HG03469 (cell line): ENCODE data around the gene DOCK2.
"Not testable (repeated sequence)": the region's sequence is repeated elsewhere in the genome, so short reads cannot be mapped to it uniquely, and the experiment has no call there.

ENCODE experiments used
- ATAC-seq: cut with Tn5 transposase; IDR thresholded peaks from one replicate; pipeline ENCODE4 v1.9.1; 2021; ENCODE audit warnings: mild to moderate bottlenecking, moderate library complexity, moderate number of reproducible peaks; ENCODE audit not compliant: unreplicated experiment

The DOCK2 gene

DNA sequence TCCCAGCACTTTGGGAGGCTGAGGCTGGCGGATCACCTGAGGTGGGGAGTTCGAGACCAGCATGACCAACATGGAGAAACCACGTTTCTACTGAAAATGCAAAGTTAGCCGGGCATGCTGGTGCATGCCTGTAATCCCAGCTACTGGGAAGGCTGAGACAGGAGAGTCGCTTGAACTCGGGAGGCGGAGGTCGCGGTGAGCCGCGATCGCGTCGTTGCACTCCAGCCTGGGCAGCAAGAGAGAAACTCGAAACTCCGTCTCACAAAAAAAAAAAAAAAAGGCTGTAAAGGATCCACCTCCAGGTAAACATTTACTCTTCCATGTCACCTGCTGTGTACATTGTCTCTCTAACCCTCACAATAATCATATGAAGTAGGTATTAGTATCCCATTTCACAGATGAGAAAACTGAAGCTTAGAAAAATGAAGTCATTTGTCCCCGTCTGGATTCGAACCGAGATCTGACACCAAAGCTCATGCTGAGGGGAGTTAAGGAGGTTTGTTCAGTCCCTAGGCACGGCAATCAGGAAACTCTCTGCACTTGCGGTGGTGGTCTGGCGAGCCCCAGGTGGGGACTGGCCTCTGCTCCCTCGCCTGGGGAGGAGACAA, 494 bp upstream of the DOCK2 start:
- no peak for ATAC-seq

DNA sequence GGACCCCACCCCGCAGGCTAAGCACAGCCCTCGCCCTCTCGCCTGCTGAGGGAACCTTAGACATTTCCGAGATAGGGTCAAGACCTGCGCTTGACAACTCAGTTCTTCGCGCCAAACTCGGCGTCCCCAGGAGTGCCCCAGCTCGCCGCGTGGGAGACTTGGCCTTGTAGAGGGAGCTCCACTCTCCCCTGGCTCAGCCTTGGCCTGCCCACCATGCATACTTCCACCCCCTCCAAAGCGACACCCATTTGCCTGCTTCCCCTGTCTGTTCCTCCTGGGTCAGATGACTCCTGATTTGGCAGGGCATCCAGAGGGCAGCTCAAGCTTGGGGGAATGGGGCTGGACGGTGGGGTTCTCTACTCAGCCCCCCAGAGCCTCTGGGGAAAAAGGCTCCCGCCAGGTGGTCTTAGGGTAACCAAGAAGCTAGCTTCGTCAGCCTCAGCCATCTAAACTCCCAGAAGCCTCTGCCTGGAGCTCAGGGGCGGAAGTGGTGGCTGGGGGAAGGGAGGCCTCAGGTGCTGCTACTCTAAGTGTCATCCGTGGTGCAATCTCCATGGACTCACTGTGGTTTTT, 560 bp downstream of the DOCK2 start:
- ATAC-seq = peak; percentile 57

DNA sequence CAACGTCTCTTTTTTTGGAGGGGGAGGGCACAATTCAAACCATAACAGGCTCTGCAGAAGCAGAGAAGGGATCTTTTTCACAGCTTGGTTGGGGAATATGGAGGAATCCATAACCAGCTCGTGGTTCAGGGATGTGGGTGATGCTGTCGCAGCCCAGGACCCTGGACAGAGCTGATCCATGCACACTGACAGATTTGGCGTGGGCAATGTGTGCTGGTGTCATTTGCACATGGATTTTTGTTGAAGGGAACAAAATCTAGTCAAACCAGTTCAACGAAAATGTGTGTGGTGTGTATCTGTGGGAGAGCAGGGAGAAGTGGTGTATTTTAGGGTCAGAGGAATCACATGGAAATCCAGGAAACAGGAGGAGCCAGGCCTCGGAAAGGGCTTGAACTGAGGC, 4.2 kb downstream of the DOCK2 start:
- ATAC-seq = no peak

DNA sequence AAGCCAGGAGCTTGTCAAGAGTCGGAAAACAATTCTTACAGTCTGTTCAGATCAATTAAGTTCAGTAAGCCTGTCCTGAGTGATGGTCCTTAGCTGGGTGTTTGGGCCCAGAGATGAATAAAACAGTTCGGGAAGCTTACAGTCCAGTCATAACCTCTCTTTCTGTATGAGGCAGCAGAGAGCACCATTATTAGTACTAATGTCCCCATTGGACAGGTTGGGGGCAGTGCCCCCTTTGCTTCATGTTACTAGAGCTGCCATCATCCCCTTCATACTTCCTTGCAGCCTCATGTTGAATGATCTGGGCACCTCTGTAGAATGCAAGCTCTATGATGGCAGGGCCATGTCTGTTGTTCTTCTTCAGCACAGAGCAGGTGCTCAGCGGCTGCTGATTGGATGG, 9.8 kb downstream of the DOCK2 start:
- no peak for ATAC-seq

DNA sequence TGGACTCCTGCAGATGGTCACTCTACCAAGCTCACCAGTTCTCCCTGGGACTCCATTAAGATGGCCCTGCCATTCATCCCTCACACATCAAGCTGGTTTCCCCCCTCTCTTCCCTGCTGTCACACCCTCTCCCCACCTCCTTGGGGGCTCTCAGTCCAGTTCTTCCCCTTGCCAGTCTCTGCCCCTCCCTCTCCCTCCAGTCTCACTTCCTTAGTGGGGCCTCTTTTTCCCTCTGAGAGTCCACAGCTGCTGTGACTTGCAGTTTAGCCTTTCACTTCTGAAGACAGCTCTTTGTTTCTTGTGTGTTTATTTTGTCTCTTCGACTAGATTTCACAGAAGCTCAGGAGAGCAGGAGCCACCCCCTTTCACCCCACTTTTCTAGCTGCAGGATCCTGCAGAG, 10.5 kb downstream of the DOCK2 start:
- peak; percentile 22 for ATAC-seq

DNA sequence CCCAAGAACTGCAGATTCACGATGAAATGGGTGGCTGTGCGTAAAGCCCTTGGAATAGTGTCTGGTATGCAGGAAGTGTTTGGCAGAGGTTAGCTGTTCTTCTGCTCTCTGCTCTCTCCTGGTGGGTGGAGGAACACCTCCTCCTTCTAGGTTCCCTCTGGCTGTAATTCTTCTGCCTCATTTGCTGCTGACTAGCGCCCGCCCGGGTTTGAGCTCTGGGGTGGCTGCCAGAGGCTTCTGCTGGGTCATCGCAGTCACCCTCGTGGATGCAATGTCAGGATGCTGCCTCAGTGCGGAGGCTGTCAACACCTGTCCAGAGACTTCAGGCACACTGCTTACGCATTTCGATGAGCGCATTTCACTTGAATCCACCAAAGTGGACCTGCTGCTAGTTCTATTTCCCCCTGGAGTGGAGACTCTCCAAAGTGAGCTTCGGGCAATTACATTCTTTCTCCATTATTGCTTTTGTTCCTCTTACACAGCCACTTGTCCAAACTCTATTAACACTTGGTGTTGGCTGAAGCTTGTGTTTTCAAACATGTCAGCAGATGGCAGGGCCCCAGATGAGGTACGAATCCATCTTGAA, 11.7 kb downstream of the DOCK2 start:
- ATAC-seq = no peak

DNA sequence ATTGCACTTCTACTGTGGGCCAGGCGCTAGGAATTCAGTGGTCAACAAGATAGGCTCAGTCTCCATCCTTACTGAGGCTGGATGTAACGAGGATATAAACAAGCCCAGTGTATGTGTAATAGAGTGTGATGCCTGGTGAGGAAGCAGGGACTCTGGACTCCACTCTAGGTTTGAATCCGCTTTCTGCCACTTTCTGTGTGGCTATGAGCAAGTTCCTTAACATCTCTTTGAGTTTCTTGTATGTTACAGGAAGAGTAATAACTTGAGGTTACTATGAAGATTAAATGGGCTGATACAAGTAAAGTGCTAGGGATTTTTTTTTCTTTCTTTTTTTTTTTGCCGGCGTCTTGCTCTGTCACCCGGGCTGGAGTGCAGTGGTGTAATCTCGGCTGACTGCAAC, 12.4 kb downstream of the DOCK2 start:
- ATAC-seq = no peak

DNA sequence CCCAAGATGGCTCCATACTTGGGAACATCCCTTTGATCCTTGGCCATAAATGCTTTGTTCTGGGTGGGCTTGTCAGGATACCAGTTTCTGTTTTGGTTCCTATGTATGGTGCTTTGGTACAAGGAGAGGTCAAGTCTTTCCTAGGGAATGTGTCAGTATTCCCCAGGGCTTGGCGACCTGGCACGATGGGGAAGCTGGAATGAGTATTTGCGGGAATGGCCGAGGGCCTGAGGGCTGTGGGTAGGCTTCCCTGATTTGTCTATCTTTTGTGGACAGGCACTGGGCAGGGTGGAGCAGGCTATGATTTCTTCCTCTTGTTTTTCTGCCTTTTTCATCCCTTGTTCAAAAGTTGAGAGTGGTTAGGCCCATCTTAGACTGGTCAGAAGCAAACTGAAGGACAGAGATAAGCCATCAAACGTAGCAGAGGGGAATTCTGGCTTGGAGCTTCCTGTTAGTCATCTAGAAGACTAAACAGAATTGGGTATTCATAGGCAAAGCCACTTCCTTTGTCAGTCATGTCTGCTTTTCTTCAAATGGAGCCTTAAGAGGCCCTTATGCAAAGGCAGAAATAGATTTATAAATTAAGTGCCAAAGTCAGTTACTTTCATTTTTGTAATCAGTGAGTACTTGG, 13.7 kb downstream of the DOCK2 start:
- ATAC-seq = peak; percentile 46

DNA sequence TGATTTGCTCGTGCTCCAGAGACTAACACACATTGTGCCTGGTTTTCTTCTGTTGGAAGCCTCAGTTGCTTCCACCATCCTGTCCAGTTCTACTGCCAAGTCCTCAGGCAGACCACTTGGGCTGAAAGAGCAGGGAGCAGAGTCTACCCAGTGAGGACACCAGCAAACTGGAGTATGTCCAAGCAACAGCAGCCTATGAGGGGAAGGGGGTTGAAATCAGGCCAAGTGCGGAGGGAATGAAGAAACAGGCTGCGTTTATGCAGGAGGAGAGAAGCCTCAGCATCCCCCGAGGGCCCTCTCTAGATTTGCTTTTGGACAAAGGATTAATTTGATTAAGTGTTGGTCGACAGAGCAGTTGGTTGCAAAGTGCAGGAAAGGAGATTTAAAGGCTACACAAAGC, 14.5 kb downstream of the DOCK2 start:
- ATAC-seq = no peak

DNA sequence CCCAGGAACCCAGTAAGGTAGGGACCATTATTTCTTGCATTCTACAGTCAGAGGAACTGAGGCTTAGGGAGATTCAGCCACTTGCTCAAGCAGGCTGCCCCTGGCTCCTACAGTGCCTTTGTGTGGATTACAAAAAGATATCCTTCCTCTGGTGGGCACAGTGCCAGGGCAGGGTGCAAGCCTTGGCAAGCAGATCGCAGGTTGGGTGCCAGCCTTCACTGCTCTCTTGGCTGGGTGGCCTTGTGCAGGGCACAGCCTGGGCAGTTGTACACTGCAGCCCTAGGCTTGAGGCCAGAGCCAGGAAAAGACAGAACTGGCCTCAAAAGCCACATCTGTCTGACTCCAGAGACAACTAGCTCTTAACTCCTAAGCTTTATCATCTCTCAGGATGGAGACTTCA, 15.0 kb downstream of the DOCK2 start:
- ATAC-seq = no peak

DNA sequence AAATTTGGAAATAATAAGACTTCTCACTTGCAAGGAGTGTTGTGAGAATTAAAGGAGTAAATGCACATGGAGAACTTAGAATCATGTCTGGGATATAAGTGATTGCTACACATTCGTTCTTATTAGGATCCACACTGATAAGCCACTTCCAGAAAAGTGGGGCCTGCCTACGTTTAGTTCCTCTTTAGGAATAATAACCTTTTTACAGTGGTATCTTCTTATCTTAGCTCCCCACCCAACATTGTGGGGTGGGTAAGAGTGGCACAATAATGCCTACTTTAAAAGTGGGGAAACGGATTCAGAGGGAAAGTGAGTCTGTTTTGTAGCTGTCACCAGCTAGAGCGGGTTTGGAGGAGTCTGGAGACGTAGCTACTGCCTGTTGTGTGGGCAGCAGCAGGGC, 16.0 kb downstream of the DOCK2 start:
- ATAC-seq = no peak

DNA sequence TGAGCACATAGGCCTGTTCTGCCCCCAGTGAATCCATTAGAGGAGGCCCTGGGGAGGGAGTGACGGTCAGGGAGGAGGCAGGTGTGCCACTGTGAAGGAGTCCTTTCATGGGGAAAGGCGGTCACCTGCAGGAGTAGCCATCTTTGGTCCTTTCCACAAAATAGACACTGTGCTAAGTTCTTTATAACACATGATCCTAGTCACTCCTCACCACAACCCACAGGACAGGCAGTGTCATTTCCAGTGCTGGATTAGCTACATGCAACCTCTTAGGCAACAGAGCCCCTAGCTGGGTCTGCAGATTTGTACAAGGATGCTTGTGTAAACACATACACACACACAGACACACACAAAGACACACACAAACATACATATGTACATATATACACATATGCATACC, 18.3 kb downstream of the DOCK2 start:
- no peak for ATAC-seq

DNA sequence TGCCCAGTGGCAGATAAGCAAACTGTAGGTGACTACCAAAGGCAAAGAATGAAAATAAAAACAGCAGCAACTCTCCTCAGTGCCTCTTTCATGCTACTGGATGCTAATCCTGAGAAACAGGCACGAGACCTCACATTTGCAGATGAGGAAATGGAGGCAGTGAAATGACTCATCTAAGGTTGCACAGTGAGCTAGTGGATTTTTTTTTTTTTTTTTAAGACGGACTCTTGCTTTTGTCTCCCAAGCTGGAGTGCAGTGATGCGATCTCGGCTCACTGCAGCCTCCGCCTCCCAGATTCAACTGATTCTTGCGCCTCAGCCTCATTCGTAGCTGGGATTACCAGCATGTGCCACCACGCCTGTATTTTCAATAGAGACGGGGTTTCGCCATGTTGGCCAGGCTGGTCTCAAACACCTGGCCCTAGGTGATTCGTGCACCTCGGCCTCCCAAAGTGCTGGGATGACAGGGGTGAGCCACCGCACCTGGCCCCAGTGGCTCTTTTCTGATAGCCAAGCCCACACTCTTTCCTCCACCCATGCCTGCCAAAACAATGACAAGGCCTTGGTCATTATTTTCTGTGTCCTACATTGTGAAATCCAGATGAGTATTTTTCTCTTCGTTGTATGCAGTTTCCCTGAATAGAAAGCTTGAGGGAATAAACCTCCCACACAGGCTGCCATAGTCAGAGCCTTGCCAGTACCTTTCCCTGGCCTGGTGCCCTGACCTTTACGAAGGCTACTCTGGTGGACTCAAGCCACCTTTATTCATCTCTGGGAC, 19.2 kb downstream of the DOCK2 start:
- peak; percentile 62 for ATAC-seq

DNA sequence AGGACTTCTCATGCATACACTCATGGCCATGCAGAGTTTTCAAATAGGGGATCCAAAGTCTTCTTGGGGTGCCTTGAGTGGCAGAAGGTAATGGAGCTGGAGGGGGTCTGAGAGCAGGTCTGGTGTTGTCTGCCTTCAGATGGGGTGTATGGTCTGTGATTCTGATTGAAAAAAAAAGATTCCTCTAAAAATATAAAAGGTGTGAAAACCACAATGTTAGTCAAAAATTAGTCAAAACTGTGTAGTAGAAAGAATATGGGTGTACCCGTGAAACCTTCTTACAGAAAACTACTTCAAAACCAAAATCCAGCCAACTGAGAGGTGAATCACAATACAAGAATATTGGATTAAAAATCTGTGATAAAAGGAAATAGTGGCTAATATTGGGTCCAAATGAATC, 20.1 kb downstream of the DOCK2 start:
- peak; percentile 28 for ATAC-seq

DNA sequence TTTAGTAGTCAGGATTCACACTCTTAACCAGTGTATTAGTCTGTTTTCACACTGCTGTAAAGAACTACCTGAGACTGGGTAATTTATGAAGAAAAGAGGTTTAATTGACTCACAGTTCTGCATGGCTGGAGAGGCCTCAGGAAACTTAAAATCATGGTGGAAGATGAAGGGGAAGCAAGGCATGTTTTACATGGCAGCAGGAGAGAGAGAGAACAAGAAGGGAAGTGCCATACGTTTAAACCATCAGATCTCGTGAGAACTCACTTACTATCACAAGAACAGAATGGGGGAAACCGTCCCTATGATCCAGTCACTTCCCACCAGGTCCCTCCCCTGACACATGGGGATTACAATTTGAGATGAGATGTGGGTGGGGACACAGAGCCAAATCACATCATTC, 25.4 kb downstream of the DOCK2 start:
- ATAC-seq = not testable (repeated sequence)

DNA sequence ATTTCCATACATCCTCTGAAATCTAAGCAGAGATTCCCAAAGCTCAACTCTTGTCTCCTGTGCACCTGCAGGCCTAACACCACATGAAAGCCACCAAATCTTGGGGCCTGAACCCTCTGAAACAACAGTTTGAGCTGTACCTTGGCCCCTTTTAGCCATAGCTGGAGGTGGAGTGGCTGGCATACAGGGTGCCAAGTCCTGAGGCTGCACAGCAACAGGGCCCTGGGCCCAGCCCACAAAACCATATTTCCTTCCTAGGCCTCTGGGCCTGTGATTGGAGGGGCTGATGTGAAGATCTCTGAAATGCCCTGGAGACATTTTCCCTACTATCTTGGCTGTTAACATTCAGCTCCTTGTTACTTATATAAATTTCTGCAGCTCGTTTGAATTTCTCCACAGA, 26.5 kb downstream of the DOCK2 start:
- ATAC-seq = no peak

DNA sequence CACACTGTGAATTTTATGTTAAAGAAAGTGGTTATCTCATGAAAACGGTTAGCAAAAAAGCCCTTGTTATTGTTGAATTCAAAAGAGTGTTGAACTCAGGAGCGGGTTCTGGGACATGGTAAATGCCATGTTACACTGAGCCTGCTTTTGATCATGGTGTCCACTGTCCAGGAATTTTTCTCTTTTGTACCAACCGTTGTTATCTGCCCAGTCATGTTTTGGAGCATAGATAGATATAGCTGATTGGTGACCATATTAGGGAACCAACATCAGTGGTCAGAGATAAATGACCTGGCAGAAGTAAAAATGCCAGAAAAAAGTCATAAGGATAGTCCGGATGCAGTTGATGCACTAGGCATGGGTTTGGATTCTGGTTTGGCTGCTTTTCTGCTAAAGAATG, 29.3 kb downstream of the DOCK2 start:
- no peak for ATAC-seq

DNA sequence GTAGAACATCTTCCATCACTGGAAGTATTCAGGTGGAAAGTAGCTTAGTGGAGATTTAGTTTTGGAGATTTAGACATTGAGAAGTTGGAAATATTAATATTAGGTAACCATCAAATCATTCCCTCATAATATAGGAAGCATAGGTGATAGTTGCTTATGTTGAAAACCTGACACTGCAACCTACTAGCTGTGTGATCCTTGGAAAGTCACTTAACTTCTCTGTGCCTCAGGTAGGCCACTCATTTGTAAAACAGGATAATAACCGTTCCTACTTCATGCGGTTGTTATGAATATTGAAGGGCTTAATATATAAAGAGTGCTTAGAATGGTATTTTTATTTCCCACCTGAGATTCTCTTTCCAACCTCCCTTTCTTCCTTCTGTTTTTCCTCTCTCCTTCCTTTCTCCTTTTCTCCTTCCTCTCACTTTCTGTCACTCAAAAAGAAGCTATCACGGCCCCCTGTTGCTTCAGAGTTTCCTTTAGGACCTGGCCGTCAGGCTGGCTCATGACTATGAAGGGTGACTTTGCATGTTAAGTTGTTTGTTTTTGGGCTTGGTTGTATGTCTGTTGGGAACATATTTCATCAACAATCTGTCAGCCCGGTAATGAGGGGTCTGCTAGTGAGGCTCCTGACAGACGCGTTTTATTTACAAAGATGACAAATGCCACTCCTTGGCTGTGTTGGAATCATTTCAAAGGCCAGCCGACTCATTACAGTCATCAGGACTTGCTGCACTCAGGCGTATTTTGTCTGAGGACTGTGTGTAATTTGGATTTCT, 31.0 kb downstream of the DOCK2 start:
- ATAC-seq = no peak

DNA sequence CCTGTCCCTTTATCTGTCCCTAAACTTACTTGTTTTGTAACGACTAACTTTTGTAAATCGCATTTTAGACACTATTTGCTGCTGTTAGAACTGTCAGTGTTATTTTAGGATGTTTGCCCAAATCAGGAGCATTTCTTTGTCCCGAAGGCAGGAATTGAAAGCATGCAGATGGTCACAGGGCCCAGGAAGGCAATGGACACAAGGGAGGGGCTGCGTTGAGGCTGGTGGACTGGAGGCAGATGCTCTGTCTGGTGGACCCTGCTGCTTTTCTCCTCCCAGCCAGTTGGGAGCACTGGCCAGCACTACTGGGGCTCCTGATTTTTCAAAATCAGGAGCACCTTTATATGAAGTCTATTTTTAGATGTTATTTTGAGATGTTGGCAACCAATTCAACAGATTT, 31.7 kb downstream of the DOCK2 start:
- no peak for ATAC-seq

DNA sequence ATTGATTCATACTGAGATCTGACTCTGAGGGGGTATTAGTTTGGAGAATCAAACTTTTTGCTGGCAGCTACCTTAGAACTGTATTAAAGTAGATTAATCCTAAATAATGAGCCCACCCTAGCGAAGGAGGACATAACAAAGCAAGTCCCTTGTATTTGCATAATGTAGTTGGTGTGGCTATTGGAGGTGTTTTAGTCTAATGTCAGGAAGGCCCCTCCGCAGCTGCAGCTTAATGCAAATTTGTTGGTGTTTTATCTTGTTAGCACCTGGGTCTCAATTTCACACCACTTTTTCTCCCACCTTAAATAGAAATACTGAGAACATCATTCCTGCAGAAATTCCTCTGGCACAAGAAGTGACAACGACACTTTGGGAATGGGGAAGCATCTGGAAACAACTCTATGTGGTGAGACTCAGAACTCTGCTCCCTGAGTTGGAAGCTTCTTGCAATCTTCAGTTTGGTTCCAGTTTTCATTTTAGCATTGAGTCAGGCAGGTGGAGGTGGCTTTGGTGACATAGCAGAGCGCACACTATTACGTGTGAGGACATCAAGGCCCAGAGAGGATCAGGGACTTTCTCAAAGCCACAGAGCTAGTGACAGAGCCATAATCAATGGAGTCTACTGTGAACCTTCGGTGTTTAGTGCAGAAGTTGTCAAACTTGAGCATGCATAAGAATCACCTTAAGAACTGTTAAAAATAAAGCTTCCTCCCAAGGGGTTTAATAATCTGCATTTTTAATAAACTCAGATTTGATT, 33.9 kb downstream of the DOCK2 start:
- peak; percentile 94 for ATAC-seq
